HG03175 (cell line): ENCODE data around the gene HSH2D.
"Not testable (repeated sequence)": the region's sequence is repeated elsewhere in the genome, so short reads cannot be mapped to it uniquely, and the experiment has no call there.

ENCODE experiments used
- ATAC-seq: cut with Tn5 transposase; IDR thresholded peaks from one replicate; pipeline ENCODE4 v1.9.1; 2021; ENCODE audit warnings: mild to moderate bottlenecking, moderate library complexity; ENCODE audit not compliant: unreplicated experiment

Gene HSH2D

GRCh38 chr19:16119075-16119857 is 24.2 kb upstream of the HSH2D start:
- not testable (repeated sequence) for ATAC-seq

- no peak for ATAC-seq
Measured at GRCh38 chr19:16121141-16121540, 22.3 kb upstream of the HSH2D start.

GRCh38 chr19:16121967-16122366 is 21.5 kb upstream of the HSH2D start:
- ATAC-seq = no peak

- ATAC-seq = no peak
Measured at GRCh38 chr19:16124953-16125352, 18.5 kb upstream of the HSH2D start.

- no peak for ATAC-seq
Measured at GRCh38 chr19:16125737-16126495, 17.6 kb upstream of the HSH2D start.

- no peak for ATAC-seq
Measured at GRCh38 chr19:16127080-16127479, 16.4 kb upstream of the HSH2D start.

- ATAC-seq = no peak
Measured at GRCh38 chr19:16127776-16128371, 15.6 kb upstream of the HSH2D start.

- ATAC-seq = no peak
Measured at GRCh38 chr19:16131648-16132047, 11.8 kb upstream of the HSH2D start.

- no peak for ATAC-seq
Measured at GRCh38 chr19:16133818-16134217, 9.7 kb upstream of the HSH2D start.

GRCh38 chr19:16134510-16134909 is 9.0 kb upstream of the HSH2D start:
- no peak for ATAC-seq

- ATAC-seq = no peak
Measured at GRCh38 chr19:16135430-16136127, 7.9 kb upstream of the HSH2D start.

- no peak for ATAC-seq
Measured at GRCh38 chr19:16136185-16136999, 7.1 kb upstream of the HSH2D start.

- ATAC-seq = no peak
Measured at GRCh38 chr19:16139752-16140151, 3.7 kb upstream of the HSH2D start.

GRCh38 chr19:16141043-16141442 is 2.4 kb upstream of the HSH2D start:
- peak; percentile 42 for ATAC-seq

- no peak for ATAC-seq
Measured at GRCh38 chr19:16142032-16142580, 1.4 kb upstream of the HSH2D start.

- ATAC-seq = no peak
Measured at GRCh38 chr19:16144216-16144581, 714 bp downstream of the HSH2D start.

GRCh38 chr19:16146112-16146511 is 2.6 kb downstream of the HSH2D start:
- ATAC-seq = no peak

- no peak for ATAC-seq
Measured at GRCh38 chr19:16148443-16149229, 5.2 kb downstream of the HSH2D start.

GRCh38 chr19:16153582-16154336 is 10.3 kb downstream of the HSH2D start:
- ATAC-seq = no peak
